Neural cell (in vitro differentiated cells): Measurements from ENCODE around the gene KANSL3. TPM values are rescaled to one million over a fixed set of nuclear protein-coding genes. Genes with fewer than 3 reads are reported as not detected.

Source experiments
- H2AFZ ChIP-seq: fragments of 200-600, 300-800 bp; sonication (generic), shearing (Covaris generic); 2 replicates; pipeline ENCODE4 v1.6.0; 2014; ENCODE audit warnings: low read depth, mild to moderate bottlenecking, antibody characterized with exemption, low read length, moderate library complexity
- H3F3A ChIP-seq: fragments of 200-600 bp; shearing (Covaris generic); 2 replicates; pipeline ENCODE4 v1.6.1; 2016; ENCODE audit warnings: mild to moderate bottlenecking, moderate library complexity, mixed read lengths, antibody characterized with exemption, low read length; ENCODE audit not compliant: insufficient read depth, poor library complexity, severe bottlenecking
- H3K27ac ChIP-seq: fragments of 200-600, 300-800 bp; sonication (generic), shearing (Covaris generic); 2 replicates; pipeline ENCODE4 v1.5.1; 2014; ENCODE audit warnings: mild to moderate bottlenecking, low read length, moderate library complexity
- H3K27me3 ChIP-seq: fragments of 300-800, 200-600 bp; sonication (generic), shearing (Covaris generic); 2 replicates; pipeline ENCODE4 v1.6.0; 2014; ENCODE audit warnings: mild to moderate bottlenecking, low read depth, low read length, moderate library complexity; ENCODE audit not compliant: insufficient read depth
- H3K36me3 ChIP-seq: fragments of 300-800, 200-600 bp; sonication (generic), shearing (Covaris generic); 2 replicates; pipeline ENCODE4 v1.5.1; 2014; ENCODE audit warnings: mild to moderate bottlenecking, antibody characterized with exemption, low read length, moderate library complexity; ENCODE audit not compliant: insufficient read depth
- H3K4me2 ChIP-seq: fragments of 300-800, 200-600 bp; sonication (generic), shearing (Covaris generic); 2 replicates; pipeline ENCODE4 v1.6.0; 2014; ENCODE audit warnings: mild to moderate bottlenecking, low read length
- H3K4me3 ChIP-seq: fragments of 300-800, 200-600 bp; sonication (generic), shearing (Covaris generic); 2 replicates; pipeline ENCODE4 v1.5.1; 2014; ENCODE audit warnings: mild to moderate bottlenecking, low read length, moderate library complexity
- H3K79me2 ChIP-seq: fragments of 200-600 bp; shearing (Covaris generic); replicated peaks from 2 replicates; pipeline ENCODE4 v1.6.0; 2014; ENCODE audit warnings: mild to moderate bottlenecking, low read length, moderate library complexity; ENCODE audit not compliant: insufficient read depth
- H3K9ac ChIP-seq: fragments of 300-800, 200-600 bp; sonication (generic), shearing (Covaris generic); 2 replicates; pipeline ENCODE4 v1.6.1; 2016; ENCODE audit warnings: mild to moderate bottlenecking, low read length, mixed read lengths
- H3K9me2 ChIP-seq: fragments of 200-600 bp; shearing (Covaris generic); 2 replicates; pipeline ENCODE4 v1.6.1; 2016; ENCODE audit warnings: mild to moderate bottlenecking, low read length, mixed read lengths; ENCODE audit not compliant: insufficient read depth
- H3K9me3 ChIP-seq: fragments of 200-600, 300-800 bp; sonication (generic), shearing (Covaris generic); 2 replicates; pipeline ENCODE4 v1.6.1; 2016; ENCODE audit warnings: mild to moderate bottlenecking, mixed run types, low read length, moderate library complexity, mixed read lengths
- H4K20me1 ChIP-seq: fragments of 200-600 bp; shearing (Covaris generic); 2 replicates; pipeline ENCODE4 v1.6.1; 2016; ENCODE audit warnings: mild to moderate bottlenecking, mixed run types; ENCODE audit not compliant: insufficient read depth
- EP300 ChIP-seq: fragments of 450-650 bp; conservative IDR thresholded peaks from 2 replicates; pipeline ENCODE4 v1.6.1; 2014; ENCODE audit warnings: antibody characterized with exemption, mild to moderate bottlenecking, moderate library complexity; ENCODE audit not compliant: poor library complexity, severe bottlenecking
- EZH2 ChIP-seq: fragments of 200-600, 300-800 bp; shearing (Covaris generic), sonication (generic); IDR thresholded peaks from 2 replicates; pipeline ENCODE4 v1.6.1; 2014; ENCODE audit warnings: antibody characterized with exemption, low read length, borderline replicate concordance, mild to moderate bottlenecking; ENCODE audit not compliant: insufficient read depth, poor library complexity, severe bottlenecking
- MXI1 ChIP-seq: fragments of 450-650 bp; conservative IDR thresholded peaks from 2 replicates; pipeline ENCODE4 v1.6.1; 2014; ENCODE audit warnings: antibody characterized with exemption, mild to moderate bottlenecking; ENCODE audit not compliant: poor library complexity, severe bottlenecking
- POLR2AphosphoS5 ChIP-seq: IDR thresholded peaks from 2 replicates; pipeline ENCODE4 v1.6.1; 2012
- RAD21 ChIP-seq: fragments of 450-650 bp; conservative IDR thresholded peaks from 2 replicates; pipeline ENCODE4 v1.6.1; 2014; ENCODE audit warnings: antibody characterized with exemption, mild to moderate bottlenecking, moderate library complexity
- SMC3 ChIP-seq: fragments of 450-650 bp; conservative IDR thresholded peaks from 2 replicates; pipeline ENCODE4 v1.6.1; 2014; ENCODE audit warnings: antibody characterized with exemption, mild to moderate bottlenecking, moderate library complexity; ENCODE audit not compliant: poor library complexity
- TAF1 ChIP-seq: IDR thresholded peaks from 2 replicates; pipeline ENCODE4 v1.6.1; 2012; ENCODE audit warnings: low read depth
- polyA plus RNA-seq: library from polyadenylated mRNA; depleted of rRNA; stranded (reverse); fragments of >200 nt; gene quantifications from 2 replicates; pipeline ENCODE4 v1.2.3, GENCODE V29; 2014
- TF ChIP-seq, protein P1 (sequence below): IDR thresholded peaks from 2 replicates; pipeline ENCODE4 v1.6.1; 2012; ENCODE audit warnings: borderline replicate concordance
- TF ChIP-seq, protein P2 (sequence below): fragments of 450-650 bp; IDR thresholded peaks from 2 replicates; pipeline ENCODE4 v1.5.1; 2014; ENCODE audit warnings: antibody characterized with exemption, mild to moderate bottlenecking, moderate library complexity; ENCODE audit not compliant: poor library complexity, severe bottlenecking

Gene KANSL3
- polyA plus RNA-seq, 1 donor from 2014 or later, result 37.7 TPM

DNA sequence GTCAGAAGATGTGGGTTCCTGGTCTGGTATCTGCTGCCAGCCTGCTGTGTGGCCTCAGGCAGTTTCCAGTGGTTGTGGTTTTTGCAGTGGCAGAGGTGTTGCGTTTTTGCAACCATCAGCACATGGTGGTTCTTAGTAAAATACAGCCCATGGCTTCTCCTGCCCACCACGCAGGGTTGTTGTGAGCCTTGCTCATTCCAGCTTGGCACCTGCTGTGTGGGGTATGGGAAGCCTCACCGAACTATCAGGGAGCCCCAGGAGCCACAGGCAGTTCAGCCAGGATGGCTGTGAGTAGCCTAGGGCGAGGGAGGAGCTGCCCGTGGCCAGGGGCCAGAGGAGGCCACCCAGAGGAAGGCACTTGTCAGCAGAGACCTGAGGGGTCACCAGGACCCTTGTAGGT lies 91.8 kb downstream of the KANSL3 start:
- Histone ChIP-seq H3K27ac (no peak overlapping the region), H3K4me2 (no peak overlapping the region), H3K9me2 (no peaks in the 10 kb centered on the region), H3F3A (no peaks in the 10 kb centered on the region), H2AFZ (no peak overlapping the region), H3K36me3 (no peaks in the 10 kb centered on the region), H3K9ac (no peak overlapping the region), H3K9me3 (no peaks in the 10 kb centered on the region), H3K79me2 (no peaks in the 10 kb centered on the region), H4K20me1 (no peaks in the 10 kb centered on the region), H3K4me3 (no peak overlapping the region), H3K27me3 (no peaks in the 10 kb centered on the region)
- TF ChIP-seq EZH2 (no peak), EP300 (no peak), TAF1 (no peak), MXI1 (no peak), SMC3 (no peak), POLR2AphosphoS5 (no peak), RAD21 (no peak)
- TF ChIP-seq, protein P1, sequence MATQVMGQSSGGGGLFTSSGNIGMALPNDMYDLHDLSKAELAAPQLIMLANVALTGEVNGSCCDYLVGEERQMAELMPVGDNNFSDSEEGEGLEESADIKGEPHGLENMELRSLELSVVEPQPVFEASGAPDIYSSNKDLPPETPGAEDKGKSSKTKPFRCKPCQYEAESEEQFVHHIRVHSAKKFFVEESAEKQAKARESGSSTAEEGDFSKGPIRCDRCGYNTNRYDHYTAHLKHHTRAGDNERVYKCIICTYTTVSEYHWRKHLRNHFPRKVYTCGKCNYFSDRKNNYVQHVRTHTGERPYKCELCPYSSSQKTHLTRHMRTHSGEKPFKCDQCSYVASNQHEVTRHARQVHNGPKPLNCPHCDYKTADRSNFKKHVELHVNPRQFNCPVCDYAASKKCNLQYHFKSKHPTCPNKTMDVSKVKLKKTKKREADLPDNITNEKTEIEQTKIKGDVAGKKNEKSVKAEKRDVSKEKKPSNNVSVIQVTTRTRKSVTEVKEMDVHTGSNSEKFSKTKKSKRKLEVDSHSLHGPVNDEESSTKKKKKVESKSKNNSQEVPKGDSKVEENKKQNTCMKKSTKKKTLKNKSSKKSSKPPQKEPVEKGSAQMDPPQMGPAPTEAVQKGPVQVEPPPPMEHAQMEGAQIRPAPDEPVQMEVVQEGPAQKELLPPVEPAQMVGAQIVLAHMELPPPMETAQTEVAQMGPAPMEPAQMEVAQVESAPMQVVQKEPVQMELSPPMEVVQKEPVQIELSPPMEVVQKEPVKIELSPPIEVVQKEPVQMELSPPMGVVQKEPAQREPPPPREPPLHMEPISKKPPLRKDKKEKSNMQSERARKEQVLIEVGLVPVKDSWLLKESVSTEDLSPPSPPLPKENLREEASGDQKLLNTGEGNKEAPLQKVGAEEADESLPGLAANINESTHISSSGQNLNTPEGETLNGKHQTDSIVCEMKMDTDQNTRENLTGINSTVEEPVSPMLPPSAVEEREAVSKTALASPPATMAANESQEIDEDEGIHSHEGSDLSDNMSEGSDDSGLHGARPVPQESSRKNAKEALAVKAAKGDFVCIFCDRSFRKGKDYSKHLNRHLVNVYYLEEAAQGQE, result no peak
- TF ChIP-seq, protein P2, sequence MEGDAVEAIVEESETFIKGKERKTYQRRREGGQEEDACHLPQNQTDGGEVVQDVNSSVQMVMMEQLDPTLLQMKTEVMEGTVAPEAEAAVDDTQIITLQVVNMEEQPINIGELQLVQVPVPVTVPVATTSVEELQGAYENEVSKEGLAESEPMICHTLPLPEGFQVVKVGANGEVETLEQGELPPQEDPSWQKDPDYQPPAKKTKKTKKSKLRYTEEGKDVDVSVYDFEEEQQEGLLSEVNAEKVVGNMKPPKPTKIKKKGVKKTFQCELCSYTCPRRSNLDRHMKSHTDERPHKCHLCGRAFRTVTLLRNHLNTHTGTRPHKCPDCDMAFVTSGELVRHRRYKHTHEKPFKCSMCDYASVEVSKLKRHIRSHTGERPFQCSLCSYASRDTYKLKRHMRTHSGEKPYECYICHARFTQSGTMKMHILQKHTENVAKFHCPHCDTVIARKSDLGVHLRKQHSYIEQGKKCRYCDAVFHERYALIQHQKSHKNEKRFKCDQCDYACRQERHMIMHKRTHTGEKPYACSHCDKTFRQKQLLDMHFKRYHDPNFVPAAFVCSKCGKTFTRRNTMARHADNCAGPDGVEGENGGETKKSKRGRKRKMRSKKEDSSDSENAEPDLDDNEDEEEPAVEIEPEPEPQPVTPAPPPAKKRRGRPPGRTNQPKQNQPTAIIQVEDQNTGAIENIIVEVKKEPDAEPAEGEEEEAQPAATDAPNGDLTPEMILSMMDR, result no peak

Other genes with a start within 250 kb of the KANSL3 start
- gene NEURL3, start 133.0 kb downstream of the KANSL3 start, polyA plus RNA-seq, result 0.20 TPM in 1 of 2 replicates, not detected in the other
- gene ARID5A, start 101.6 kb downstream of the KANSL3 start, polyA plus RNA-seq, result 0.36 TPM in 1 of 2 replicates, not detected in the other
- 0.28 and 0.30 TPM in 2 replicates for gene FER1L5, start 4.5 kb upstream of the KANSL3 start, polyA plus RNA-seq
- 34.1 and 41.3 TPM in 2 replicates for gene LMAN2L, start 101.8 kb upstream of the KANSL3 start, polyA plus RNA-seq
- 7.2 and 7.5 TPM in 2 replicates for gene CNNM4, start 122.6 kb upstream of the KANSL3 start, polyA plus RNA-seq
- gene CNNM3, start 178.0 kb upstream of the KANSL3 start, polyA plus RNA-seq, result 9.5 and 9.6 TPM in 2 replicates
- gene ANKRD23, start 205.7 kb upstream of the KANSL3 start, polyA plus RNA-seq, result 12.1 and 17.7 TPM in 2 replicates
- 30.7 and 39.0 TPM in 2 replicates for gene ANKRD39, start 219.7 kb upstream of the KANSL3 start, polyA plus RNA-seq
- gene SEMA4C, start 231.8 kb upstream of the KANSL3 start, polyA plus RNA-seq, result 88.7 and 101 TPM in 2 replicates